SK-N-SH (cell line): ENCODE results near the gene CD300LG. TPM values are rescaled to one million over a fixed set of nuclear protein-coding genes. Genes with fewer than 3 reads are reported as not detected.

Experiments used
- polyA plus RNA-seq, 3 experiments: library from polyadenylated mRNA; depleted of rRNA; stranded (reverse); fragments of >200 nt; gene quantifications; 2 replicates each; pipeline ENCODE4 v1.2.3, GENCODE V29; 2012

Gene CD300LG
- polyA plus RNA-seq, 1 of the 3 experiments (the other 2 are of a cell fraction) = not detected

Other genes starting within 250 kb of the CD300LG start
- gene MEOX1, start 185.3 kb upstream of the CD300LG start, polyA plus RNA-seq (2012; rRNA removed) = 0.05 TPM in 1 of 2 replicates, not detected in the other
- gene SOST, start 88.4 kb upstream of the CD300LG start, polyA plus RNA-seq (2012; rRNA removed) = not detected in 2 replicates
- 31.5 and 39.7 TPM in 2 replicates for gene DUSP3, start 68.2 kb upstream of the CD300LG start, polyA plus RNA-seq (2012; rRNA removed)
- gene CFAP97D1, start 66.7 kb upstream of the CD300LG start, polyA plus RNA-seq (2012; rRNA removed) = 0.02 TPM in 2 replicates
- 12.5 and 14.1 TPM in 2 replicates for gene MPP3, start 14.0 kb upstream of the CD300LG start, polyA plus RNA-seq (2012; rRNA removed)
- gene MPP2, start 60.4 kb downstream of the CD300LG start, polyA plus RNA-seq (2012; rRNA removed) = 8.1 and 8.3 TPM in 2 replicates
- gene PPY, start 95.3 kb downstream of the CD300LG start, polyA plus RNA-seq (2012; rRNA removed) = not detected in 2 replicates
- gene PYY, start 106.8 kb downstream of the CD300LG start, polyA plus RNA-seq (2012; rRNA removed) = 0.10 and 0.21 TPM in 2 replicates
- gene NAGS, start 157.4 kb downstream of the CD300LG start, polyA plus RNA-seq (2012; rRNA removed) = 1.6 and 1.7 TPM in 2 replicates
- gene TMEM101, start 167.8 kb downstream of the CD300LG start, polyA plus RNA-seq (2012; rRNA removed) = 62.9 and 63.6 TPM in 2 replicates
- gene LSM12, start 219.5 kb downstream of the CD300LG start, polyA plus RNA-seq (2012; rRNA removed) = 26.6 and 31.3 TPM in 2 replicates
- gene G6PC3, start 223.6 kb downstream of the CD300LG start, polyA plus RNA-seq (2012; rRNA removed) = 158 and 166 TPM in 2 replicates